HG03280 (cell line): ENCODE data around the gene METTL14.
A peak's percentile ranks its signal among the peaks of the same experiment; 100 is the strongest.
"Not testable (repeated sequence)": the region's sequence is repeated elsewhere in the genome, so short reads cannot be mapped to it uniquely, and the experiment has no call there.

Source experiments
- ATAC-seq: cut with Tn5 transposase; IDR thresholded peaks from one replicate; pipeline ENCODE4 v1.9.1; 2021; ENCODE audit warnings: mild to moderate bottlenecking, moderate library complexity; ENCODE audit not compliant: unreplicated experiment

Gene METTL14

DNA sequence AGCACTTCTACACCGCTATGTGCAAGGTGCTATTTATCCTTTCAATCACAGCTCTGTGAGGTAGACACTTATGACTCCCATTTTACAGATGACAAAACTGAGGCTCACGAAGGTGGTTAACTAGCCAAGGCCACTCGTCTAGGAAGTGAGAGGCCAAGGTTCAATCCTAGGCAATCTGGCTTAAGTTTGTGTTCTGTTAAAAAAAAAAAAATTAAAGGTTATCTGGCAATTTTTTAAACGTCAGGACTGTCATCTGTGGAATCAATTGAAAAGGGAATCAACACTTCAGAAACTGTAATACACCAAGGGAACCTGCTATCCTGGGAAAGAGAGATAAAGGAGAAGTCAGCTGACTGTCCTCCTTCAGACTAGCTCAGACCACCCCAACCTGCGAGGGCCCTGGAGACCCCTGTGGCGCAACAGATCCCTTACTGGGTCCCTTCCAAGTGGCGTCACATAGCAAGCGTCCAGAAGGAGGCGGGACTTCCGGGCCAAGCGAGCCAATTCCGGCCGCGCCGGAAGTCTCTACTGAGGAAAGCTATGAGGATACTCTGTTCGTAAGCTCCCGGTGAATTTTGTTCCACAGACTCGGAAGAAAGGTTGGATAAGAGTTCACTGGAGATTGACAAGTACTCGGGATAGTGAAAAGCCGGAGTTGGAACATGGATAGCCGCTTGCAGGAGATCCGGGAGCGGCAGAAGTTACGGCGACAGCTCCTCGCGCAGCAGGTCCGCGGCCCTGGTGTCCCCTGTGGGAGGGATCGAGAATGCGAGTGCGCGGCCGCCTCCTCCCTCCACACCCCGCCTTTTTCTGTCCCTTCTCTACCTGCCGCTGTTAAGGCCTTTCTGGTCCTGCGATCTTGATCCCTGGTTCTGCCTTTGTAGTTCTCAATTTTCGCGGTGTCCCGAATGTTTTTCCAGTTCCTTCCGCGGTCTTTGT lies at the start of gene METTL14:
Gene METTL14 (plus strand): TSS at position 520 of the 939 bp plus-strand sequence. CDS start 143 bp downstream, at position 663.
- ATAC-seq: peak; percentile 99

- ATAC-seq: not testable (repeated sequence)
These were observed 49.1 kb upstream of the METTL14 start for GRCh38 chr4:118636126-118636525.

GRCh38 chr4:118664665-118665064 lies 20.5 kb upstream of the METTL14 start:
- ATAC-seq: not testable (repeated sequence)

DNA sequence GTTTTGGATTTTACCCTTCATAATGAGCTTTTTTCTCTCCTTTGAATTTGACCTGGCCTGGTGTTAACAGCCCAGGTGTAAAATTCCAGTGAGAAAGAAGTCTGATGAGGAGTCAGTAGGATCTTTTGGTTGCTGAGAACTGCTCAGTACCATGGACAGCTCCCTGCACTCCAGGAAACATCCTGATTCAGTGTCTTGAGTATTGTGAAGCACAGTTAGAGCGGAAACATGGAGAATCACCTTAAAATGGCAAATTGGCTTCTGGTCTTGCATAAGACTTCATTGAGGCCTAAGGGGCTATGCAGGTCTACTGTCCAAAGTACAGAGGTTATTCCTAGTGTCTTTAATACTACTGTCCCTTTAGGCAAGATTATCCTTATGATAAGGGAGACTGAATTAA lies 16.0 kb upstream of the METTL14 start:
- not testable (repeated sequence) for ATAC-seq

- ATAC-seq: not testable (repeated sequence)
These were observed 14.2 kb upstream of the METTL14 start for GRCh38 chr4:118670968-118671367.

- ATAC-seq: no peak
These were observed 9.1 kb upstream of the METTL14 start for GRCh38 chr4:118676128-118676527.

GRCh38 chr4:118680808-118681207 lies 4.4 kb upstream of the METTL14 start:
- no peak for ATAC-seq

DNA sequence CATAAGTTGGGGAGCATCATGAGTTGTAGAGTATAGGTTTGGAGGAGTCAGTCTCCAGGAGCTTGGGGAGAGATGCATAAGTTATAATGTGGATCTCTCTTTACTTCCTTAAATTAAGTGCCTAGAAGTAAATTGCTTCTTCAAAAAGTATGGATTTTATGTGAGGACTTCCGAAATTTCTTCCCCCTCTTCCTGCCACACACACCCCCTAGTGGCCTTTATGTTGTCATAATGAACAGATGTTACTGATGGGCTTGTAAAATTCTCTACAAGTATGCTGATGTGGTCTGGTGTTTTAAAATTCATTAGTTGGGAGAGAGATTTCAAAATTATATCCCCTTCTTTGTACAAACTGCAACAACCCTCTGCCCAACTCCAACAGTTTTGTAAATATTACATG lies 2.3 kb upstream of the METTL14 start:
- no peak for ATAC-seq

DNA sequence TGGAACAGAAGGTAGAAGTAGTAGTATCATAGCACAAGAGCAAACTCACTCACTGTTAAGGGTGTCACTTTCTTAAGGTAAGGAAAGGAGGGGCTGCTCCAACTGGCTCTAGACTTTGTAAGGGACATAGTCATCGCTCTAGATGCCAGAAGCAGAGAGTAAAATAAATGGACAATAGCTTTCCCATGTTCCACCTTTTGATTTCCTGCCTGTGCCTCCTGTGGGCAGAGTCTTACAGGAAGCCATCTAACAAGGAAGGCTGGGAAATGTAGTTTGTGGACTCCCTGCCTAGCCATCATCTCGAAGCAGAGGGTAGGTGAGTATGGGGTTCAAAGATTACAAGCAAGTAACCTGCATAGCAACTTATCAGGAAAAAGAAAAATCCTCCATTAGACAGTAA lies 1.7 kb upstream of the METTL14 start:
- no peak for ATAC-seq

DNA sequence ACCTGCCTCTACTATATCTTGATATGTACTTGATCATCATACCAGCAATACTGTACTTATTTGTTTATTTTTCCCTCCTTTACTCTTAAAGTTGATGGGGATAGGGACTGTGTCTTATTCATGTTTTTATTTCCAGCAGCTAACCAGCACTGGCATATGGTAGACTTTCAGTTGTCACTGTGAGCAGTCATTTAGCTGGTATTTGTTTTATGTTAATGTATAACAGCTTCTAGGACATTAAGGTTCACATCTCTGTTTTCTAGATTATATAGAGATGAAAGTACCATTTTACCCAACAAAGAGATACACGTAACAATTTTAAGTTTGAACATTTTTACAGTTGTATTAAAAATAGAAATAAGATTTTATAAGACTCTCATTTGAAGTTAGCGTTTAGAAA lies 17.9 kb downstream of the METTL14 start:
- no peak for ATAC-seq

- ATAC-seq: no peak
These were observed 25.9 kb downstream of the METTL14 start for GRCh38 chr4:118711052-118711451.

- no peak for ATAC-seq
These were observed 27.7 kb downstream of the METTL14 start for GRCh38 chr4:118712872-118713271.

DNA sequence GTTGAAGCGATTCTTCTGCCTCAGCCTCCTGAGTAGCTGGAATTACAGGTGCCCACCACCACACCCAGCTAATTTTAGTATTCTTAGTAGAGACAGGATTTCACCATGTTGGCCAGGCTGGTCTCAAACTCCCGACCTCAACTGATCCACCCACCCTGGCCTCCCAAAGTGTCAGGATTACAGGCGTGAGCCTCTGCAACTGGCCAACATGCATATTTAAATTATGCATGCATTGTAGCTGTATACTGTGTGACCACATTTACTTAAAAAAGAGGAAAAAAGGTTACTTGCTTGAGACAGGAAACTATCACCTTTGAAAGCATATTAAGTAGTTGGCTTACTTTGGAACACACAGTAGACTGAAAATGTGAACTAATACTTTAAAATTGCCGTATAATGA lies 29.5 kb downstream of the METTL14 start:
- no peak for ATAC-seq

DNA sequence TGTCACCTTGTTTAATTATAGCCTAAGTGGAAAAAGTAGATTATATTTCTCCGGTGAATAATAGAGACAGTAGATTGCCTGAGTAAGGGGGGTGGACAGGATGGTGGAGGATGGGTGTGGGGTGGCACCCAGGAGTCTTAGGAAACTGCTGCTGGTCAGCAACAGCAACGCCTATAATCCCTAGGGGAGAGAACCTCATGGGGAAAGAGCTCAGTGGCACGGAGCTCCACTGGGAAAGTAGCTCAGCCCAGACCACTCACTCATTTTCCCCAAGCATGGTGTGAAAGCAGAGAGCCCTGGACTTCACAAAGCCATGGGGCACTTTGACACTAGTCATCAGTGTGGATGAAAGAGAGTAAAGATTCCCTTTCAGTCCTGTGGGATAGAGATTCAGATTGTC lies 31.1 kb downstream of the METTL14 start:
- no peak for ATAC-seq

DNA sequence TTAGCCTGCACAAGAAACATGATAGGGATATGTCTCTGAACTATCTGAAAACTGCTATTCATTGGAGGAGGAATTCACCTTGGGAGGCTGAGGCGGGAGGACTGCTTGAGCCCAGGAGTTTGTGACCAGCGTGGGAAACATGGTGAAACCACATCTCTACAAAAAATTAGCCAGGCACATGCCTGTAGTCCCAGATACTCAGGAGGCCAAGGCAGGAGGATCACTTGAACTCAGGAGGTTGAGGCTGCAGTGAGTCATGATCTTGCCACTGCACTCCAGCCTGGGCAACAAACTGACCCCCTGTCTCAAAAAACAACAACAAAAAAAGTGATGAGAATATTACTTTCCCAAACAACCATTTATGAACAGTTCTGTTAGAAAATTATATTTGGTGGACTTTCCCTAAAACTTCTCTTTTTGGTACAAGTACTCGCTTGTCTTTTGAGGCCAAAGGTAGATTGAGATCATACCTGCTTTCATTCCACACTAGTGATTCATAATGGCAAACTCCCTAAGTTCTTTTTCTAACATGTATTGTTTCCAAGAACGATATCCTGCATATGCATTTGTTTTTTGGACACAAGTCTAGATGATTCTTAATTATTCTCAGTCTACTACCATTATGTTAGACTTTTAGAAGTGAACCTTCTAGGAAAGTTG lies 33.4 kb downstream of the METTL14 start:
- no peak for ATAC-seq

DNA sequence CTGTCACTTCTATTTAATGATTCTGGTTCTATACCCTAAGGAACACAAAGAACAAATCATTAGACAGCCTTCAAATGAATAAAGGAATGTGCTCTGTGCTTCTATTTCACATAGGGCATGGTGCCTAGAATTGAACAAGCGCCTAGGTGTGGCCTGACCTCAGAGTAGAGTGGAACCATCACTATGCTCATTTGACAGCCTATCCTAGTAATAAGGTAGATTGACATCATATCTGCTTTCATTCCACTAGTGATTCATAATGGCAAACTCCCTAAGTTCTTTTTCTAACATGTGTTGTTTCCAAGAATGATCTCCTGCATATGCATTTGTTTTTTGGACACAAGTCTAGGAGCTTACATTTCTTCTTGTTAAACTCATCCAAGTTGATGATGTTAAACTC lies 36.6 kb downstream of the METTL14 start:
- no peak for ATAC-seq

DNA sequence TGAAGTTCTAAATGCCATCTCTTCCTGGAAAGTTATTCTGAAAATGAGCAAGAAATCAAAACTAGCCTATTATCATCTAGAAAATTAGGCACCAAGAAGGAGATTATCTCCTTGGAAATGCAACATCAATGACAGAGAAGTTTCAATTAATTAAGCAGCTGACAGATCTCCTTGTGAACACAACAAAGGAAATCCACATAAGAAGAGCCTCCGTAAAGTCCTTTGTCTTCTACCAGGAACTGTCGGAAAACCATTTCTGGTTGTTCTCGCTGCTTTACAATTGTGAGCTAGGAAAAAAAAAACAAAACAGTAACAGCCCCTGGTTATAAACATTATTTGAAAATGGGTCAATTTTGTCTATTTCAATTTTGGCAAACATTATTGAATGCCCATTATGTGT lies 38.2 kb downstream of the METTL14 start:
- no peak for ATAC-seq

GRCh38 chr4:118727360-118727759 lies 42.2 kb downstream of the METTL14 start:
- ATAC-seq: no peak

DNA sequence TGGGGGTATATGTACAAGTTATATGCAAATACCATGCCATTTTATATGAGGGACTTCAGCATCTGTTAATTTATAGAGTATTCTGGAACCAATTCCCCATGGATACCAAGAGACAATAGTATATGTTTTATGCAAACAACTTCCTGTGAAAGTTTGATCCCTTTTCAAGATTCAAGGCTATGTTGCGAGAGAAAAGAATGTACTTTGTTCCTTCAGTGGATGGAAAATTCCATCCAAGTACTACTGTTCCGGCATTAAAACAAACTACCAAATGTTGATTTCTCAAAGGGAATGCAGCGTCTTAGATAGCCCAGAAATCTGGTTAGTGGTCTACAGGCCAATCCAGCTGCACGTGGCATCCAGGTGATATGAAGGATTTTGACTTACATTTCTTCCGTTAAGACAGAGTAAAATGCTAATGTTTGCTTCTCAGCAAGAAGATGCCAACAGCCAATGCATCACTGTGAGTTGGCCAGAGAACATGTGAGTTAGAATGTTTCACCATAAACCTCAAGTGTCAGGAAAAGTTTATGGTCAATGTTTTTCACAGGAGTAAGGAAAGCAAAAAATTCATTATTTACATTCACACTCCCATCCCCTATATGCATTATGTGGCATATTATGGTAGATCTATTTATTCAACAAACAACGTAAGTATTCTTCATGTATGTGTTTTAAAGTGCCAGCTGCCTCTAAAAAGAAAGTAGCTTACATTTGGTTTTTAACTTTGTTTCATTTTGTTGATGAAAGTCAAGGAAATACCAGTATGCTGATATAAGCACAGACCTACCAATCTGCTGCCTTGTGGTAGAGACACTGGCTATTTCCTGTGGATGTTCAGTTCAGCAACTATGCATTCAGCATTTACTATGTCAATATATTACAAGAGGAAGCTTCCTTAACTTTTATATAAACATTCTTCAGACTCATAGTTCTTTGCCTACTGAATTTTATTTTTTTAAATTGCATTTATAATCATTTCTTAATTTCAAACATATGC lies 44.4 kb downstream of the METTL14 start:
- ATAC-seq: no peak

GRCh38 chr4:118730683-118731082 lies 45.5 kb downstream of the METTL14 start:
- no peak for ATAC-seq
